ENCODE measurements around the gene SYT13.
"Not testable (repeated sequence)": the region's sequence is repeated elsewhere in the genome, so short reads cannot be mapped to it uniquely, and the experiment has no call there.

SYT13 gene

DNA sequence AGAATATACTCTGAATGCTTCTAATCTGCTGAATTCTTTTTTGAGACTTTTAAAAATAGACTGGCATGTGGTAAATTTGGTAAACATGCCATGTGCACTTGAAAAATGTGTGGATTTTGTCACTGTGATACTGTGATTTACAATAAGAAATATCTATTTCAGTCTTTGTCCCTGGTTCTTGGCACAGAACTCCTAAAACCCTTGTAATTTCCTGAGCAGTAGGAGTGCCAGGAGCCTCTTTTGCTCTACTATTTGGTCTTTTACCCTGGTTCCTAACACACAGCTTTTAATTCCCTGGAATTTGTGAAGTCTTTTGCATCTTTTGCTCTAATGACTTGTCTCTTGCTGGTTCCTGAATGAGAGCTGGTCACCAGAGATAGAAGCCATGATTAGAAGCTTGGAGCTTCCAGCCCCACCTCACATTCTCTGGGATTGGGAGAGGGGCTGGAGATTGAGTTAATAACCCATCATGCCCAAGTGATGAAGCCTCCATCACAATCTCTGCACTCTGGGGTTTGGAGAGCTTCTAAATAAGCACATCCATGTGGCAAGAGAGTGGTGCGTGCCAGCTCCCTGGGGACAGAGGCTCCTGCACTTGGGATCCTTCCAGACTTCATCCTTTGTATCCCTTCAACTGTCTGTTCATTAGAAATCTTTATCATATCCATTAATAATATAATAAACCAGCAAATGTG is 27.2 kb upstream of the SYT13 start:
- DNase-seq (ENCODE audit: low read depth) = no peak

DNA sequence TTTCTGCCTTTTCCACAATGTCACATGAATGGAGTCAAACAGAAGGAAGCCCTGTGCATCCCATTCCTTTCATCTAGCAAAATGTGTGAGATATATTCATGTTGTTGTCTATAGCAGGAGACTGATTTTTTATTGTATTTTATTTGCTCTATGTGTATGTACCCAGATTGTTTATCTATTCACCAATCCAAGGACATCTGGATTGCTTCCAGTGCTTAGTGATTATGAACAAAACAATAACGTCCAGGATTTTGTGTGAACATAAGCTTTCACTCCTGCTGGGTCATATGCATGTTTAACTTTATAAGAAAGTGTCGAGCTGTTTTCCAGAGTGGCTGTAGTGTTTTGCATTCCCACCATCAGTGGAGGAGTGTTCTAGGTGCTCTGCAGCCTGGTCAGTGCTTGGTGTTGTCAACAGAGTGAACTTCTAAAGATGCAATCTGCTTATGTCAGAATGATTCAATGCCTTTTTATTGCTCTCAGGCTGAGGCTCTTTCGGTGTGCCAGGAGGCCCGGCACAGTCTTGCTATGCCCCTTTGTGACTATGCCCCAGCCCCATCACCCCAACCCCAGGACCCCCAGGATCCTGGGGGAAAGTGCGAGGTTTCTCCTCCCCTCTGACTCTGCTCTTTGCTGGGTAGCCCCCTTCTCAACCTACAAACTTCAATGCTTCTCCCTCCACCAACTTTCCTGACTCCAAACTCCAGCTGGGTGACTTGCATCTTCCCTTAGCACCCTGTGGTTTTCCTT is 19.9 kb upstream of the SYT13 start:
- no peak for DNase-seq (ENCODE audit: low read depth)

DNA sequence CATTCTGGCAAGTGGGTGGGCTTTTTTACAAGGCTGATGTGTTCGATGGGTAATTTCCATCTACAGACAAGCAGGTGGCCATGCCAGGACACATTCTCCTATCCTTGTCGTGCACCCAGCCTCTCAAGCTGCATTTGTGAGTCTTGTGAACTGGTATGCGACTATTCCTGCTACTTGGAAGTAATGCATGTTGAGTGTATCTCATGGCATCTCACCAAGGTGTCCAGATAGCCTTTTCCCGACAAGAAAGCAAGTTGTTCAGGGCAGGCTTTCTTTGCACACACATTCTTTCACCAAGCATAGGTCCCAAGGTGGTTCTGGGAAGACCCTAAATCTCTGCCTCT is 18.8 kb upstream of the SYT13 start:
- DNase-seq (ENCODE audit: low read depth) = no peak

DNA sequence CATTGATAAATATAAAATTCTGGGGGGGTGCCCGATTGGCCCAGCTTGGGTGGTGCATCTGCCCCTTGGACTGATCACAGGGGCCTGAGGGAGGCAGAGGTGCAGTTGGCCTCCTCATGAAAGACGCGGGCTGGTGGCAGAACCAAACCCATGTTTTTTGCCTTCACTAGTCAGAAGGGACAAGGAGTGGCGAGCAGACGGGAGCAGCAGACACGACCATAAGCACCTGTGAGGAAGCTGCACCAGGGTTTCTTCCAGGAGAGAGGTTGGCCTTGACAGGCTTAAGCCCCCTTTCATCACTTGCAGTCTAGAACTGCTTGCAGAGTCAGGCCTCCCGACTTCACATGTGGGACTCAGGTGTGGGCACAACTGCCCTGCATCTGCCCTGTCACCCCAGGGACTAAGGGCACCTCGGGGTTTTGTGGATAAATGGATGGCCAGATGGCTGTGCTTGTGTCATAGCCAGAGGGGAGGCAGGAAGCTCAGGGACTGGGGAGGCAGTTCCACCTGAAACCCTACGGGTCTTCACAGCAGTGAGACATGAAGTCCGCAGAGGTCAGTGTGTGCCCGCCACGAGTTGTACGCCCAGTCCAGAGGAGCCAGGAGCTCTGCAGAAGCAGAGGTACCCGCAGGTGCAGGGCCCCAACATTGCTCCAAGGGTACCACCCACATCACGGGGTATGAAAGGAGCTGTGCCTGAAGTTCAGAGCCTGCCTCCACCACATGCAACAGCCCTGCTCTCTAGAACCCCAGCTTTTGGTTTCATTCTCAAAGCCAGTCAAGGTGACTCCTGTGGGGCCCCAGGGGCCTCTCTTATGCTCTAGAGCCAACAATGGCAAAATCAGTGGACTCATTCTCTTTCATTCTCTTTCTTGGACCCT is 18.2 kb upstream of the SYT13 start:
- DNase-seq (ENCODE audit: low read depth) = no peak

DNA sequence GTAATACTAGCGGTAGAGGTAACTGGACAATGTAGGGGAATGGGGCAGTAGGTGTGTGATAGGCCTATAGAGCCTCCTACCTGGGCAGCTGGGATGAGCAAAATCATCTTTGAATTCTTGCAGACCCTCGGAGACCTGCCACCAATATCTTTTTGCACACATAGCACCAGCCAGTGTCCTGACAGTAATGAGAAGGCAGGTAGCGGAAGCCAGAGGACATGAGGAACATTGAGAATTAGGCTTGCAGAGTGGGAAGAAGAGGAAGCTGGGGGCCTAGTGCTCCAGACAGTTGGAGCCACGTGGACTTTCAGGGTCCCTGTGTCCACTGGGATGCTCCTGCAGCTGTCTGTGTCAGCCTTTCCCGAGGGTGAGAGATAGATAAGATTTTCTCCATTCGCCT is 17.2 kb upstream of the SYT13 start:
- no peak for DNase-seq (ENCODE audit: low read depth)

DNA sequence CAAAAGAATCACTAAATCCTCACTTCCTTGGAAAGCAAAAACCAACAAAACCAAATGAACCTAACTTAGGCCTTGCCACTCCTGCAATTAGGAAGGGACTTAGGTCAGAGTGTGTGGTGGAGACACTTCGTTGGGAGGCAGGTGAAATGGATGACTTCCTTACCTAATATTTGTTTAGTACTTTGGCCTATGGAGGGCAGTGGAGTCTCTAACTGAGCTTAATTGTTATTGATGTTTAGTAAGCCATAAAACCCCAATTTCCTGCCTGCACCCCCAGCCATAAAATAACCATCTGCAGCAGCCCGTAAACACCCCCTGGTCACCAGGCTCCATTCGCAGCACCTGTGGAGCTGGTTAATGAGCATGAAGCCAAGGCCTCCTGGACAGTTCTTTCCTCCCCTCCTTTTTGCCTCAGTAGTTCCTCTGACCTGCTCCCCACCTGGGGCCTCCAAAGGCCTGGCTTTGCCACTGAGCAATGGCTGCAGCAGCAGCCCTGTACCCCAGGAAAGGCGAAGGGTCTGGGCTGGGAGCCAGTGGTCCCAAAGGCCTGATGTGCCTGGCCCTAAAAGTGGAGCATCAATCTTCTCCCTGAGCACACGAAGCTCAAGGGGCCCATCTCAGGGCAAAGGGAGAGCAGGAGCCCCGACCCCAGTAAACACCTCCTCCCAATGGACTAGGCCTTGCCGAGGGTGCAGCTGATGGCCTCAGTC is 15.6 kb upstream of the SYT13 start:
- DNase-seq (ENCODE audit: low read depth) = no peak

DNA sequence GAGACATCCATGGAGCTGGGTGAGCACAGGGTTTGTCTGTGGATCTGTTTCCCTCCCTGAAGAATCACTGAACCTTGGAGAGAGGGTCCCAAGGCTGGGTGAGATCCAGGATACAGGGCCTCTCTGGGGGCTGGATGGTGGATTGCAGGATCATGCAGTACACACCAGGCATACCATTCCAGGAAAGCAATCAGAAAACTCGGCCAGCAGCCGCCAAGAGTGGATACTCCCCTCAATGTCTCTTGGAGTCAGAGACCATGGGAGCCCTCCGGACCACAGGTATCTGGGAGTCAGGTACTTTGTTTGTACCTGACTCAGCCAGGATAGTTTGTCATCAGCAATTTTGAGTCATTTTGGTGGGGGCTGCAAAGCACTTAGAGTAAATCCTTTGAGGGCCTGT is 14.6 kb upstream of the SYT13 start:
- no peak for DNase-seq (ENCODE audit: low read depth)

DNA sequence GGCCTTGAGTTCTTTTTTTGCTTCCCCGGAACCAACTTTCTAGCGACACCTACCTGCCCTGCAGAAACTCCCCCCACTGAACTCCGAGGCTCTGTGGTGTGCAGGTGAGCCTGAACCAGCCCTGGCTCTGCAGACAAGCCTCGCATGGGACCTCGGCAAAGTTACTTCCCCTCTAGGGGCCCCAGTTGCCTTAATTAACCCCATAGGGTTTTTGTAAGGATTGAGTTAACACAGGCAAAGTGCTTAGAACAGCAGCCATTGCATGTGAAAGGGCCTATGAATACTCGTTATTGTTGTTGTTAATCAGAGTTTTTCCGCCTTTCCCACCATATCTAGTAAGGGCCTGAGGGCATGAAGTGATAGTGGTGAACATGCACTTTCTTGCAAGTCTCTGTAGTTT is 12.6 kb upstream of the SYT13 start:
- DNase-seq (ENCODE audit: low read depth) = no peak

DNA sequence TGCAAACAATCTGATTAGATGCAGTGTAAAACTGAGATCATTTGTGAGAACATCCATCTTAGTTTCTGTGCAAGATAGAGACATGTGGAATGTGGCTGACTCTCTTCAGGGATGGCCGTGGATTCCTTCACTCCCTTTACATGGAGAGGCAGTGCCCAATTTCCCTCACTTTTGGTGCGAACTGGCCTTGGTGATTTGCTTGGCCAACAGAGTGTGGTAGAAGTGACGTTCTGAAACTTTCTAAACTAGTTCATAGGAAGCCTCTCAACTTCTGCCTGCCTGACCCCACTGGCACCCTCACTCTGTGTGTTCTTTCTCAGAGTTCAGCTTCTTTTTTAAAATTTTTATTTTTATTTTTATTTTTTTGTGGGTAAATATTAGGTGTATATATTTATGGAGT is 9.9 kb upstream of the SYT13 start:
- DNase-seq (ENCODE audit: low read depth) = no peak

DNA sequence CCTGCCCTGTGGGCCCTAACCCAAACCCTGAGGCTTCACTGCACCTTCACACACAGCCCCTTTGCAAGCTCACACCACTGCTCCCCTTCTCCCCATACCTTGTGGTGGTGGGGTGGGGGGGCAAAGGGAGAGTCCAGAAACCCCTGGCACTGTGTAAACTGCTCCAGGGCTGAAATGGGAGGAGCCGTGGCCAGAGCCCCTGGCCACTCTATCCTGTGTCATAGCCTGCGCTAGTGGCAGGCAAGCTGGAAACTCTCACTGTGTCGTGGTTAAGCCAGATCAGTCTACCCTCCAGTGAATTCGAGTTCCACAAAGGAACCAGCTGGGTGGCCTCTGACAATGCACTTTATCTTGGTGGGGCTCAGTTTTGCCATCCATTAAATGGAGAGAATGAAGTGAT is 8.4 kb upstream of the SYT13 start:
- DNase-seq (ENCODE audit: low read depth) = no peak

DNA sequence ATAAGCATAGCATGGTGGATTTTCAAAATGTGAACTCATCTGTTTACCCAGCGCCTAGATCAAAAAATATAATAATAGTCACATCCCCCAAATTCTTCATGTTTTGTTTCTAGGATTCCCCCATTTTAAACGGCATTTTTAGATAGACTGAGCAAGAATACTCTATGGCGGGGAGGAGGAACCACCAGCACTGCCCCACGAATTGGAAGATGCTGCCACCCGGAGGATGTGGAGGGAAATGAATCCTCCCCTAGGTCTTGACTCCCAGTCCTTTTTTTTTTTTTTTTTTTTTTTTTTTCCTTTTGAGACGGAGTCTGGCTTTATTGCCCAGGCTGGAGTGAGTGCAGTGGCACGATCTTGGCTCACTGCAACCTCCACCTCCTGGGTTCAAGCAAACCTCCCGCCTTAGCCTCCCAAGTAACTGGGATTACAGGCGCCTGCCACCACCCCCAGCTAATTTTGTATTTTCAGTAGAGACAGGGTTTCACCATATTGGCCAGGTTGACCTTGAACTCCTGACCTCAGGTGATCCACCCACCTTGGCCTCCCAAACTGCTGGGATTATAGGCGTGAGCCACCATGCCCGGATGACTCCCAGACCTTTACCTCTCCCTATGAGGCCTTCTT is 7.5 kb upstream of the SYT13 start:
- not testable (repeated sequence) for DNase-seq (ENCODE audit: low read depth)

DNA sequence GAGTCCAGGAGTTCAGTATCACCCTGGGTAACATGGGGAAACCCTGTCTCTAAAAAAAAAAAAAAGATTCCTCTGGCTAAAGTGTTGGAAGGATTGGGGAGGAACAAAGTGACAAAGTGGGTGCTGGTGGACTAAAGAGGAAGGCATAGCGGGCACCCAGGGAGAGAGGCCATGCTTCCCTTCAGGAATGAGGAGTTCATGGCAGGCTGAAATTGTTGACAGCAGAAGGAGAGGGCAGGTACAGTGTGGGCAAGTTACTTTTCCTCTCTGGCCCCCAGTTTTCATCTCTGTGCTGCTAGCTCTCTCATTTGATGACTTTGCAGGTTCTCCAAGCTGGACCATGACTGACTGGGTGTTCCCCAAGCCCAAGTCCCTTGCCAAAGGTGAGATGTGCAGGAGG is 4.4 kb upstream of the SYT13 start:
- DNase-seq (ENCODE audit: low read depth) = no peak

DNA sequence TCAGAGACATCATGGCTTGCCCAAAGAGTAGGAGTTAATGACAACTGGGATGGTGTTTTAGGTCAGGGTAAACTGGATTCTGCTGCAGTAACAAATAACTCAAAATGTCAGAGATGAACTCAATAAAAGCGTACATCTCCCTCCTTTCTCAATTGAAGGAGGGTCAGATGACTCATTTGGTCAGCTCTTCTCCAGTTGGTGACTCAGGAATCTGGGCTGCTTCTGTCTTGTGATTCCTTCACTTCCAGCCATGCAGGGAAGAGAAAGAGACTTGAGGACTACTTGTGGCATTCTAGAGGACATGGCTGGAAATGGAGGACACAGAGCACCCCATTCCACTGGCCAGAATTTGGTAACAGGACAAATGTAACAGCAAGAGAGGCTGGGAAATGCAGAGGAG is 3.2 kb upstream of the SYT13 start:
- DNase-seq (ENCODE audit: low read depth) = no peak

DNA sequence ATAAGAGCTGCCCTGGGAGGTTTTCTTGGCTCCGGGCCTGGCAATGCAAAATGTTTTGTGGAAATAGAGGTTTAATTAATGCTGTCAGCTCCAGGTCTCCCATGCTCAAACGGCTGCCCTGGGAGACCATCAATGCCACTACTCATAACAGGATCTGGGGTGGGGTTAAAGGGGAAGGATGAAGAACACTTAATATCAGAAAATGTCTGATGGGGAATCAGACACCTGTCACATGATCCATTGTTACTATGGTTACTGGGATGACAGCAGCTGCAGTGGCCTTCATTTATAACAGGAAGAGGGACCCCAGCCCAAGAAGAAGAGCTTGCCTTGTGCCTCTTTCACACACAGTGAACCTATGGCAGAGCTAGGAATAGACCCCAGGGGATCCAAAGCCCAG is 2.2 kb upstream of the SYT13 start:
- DNase-seq (ENCODE audit: low read depth) = no peak

DNA sequence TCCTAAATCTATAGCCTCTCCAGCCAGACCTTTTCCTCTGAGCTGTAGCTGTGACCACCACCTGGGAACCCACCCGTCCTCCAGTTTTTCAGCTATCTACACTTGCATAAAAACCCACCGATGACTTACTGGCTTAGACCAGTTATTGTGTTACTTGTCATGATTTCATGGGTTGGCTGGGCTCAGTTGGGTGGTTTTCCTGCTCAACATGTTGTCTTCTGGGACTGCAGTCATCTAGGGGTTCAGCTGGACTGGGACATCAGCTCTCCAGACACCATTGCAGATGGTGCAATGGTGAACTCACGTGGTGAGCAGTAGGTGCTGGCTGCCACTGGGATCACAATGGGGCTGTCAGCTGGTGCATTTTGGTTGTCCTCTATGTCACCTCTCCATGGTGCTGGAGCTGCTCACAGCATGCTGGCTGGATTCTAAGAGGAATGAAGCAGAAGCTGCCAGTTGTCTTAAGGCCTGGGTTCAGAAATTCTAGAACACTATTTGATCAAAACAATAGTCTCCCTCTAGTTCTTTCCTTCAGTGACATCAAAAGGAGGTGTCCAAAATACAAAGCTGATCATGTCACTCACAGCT is 1.3 kb upstream of the SYT13 start:
- DNase-seq (ENCODE audit: low read depth) = no peak

DNA sequence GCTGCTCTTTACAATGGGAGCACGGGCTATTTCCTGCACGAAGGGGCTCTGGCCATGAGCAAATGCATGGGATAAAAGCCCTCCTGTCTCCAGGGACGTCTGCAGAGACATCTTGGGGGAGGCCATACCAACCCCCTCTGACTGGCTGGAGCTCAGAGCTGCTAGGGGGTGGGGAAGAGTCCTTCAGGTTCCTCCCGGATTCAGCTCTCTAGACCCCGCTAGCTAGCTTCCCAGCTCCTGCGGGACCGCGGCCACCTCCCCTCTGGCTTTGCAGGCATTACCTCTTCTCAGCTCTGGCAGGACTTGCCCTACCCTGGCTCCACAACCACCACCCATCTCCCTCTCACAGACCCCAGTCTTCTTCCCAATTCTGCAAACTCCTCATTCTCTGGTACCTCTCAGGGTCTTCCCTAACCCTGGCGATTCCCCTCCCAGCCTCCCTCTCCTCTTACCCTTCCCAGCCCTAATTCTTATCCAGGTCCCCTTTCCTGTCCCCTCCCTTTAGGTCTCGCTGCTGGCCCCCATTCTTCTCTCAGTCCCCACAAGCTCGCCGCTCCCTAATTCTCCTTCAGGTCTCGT is 802 bp downstream of the SYT13 start:
- DNase-seq (ENCODE audit: low read depth) = no peak

DNA sequence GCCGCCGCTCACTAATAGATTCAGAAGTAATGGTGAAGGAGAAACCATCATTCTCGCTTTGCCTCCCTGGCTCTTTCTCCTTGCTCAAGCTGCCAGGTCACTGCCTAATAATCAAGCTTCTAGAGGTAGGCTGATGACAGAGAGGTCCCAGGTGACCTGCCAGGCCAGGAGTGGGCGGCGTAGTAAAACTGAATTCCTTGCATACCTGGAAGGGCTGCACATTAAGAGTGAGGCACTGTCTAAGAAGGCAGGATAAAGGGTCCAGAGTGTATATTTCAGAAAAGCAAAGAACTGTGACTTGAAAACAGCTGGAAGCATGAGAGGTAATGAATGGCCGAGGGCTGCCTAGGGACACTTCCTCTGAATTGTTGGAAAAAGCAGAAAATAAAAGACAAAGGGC is 4.1 kb downstream of the SYT13 start:
- DNase-seq (ENCODE audit: low read depth) = no peak

DNA sequence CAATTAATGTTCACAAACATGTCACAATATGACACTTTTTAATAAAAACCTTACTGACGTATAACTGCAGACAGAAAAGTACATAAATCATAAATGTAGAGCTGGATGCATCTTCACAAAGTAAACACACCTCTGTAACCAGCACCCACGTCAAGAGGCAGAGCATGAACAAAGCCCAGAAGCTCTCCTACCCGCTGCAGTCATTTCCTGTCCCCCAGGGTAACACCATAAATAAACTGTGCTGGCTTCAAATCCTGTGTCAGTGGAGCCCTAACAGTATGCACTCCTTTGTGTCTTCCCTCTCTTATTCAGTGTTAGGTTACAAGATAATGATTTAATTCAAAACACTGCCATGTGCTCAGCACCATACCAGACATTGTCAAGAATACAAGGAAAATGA is 5.7 kb downstream of the SYT13 start:
- DNase-seq (ENCODE audit: low read depth) = no peak

DNA sequence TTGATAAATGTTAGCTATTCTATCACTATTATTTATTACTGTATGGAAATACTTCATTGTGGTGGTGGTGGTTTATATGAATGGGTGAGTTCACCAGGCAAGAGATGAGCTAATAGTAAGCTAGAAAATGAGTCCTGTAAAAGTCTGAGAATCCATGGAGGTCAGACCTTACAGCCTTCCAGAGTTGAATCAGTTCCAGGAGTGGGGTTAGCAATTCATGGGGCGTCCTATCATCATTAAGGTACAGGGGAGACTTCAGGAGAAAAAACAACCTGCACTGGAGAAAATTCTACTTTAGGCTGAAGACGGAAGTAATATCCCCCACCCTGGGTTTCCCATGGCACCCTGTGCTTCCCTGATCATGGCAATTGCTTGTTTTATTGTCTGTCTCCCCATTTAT is 6.5 kb downstream of the SYT13 start:
- no peak for DNase-seq (ENCODE audit: low read depth)

DNA sequence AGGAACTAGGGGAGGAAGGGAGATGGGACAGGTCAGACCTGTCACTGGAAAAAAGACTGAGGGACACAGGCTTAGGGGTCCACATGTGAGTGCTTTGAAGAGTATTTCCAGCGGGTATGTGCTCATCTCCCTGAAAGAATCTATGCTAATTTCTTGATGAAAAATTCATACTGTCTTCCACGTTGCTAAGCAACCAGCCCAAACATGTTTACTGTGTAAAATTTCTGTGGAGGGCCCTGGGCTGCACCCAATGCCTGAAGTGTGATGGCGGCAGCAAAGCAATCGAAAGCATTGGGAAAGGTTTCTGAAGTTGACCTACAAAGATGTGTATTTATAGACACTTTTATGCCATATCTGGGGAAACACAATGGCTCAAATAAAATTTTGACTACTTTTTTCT is 7.4 kb downstream of the SYT13 start:
- no peak for DNase-seq (ENCODE audit: low read depth)

DNA sequence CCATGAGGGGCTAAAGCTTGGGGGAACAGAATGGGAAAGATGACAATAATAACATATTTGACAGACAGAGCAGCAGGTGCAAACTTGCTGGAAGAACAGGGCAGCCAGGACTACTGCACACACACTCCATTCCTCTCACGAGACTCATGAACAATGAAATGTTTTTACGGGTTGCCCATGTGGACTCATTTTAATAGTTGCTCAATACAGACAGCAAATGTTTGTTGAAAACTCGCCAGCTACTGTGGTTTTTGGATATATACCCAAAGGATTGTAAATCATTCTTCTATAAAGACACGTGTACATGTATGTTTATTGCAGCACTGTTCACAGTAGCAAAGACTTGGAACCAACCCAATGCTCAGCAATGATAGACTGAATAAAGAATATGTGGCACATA is 10.3 kb downstream of the SYT13 start:
- no peak for DNase-seq (ENCODE audit: low read depth)

Data from stimulated activated CD8-positive, alpha-beta memory T cell treated with anti-CD3 and anti-CD28 coated beads, Interleukin-15, amount 100 ng/mL, for 24 hours (primary cell).